Right lobe of liver (tissue), 6 donors: ENCODE results near the gene ABCC1. TPM values are rescaled to one million over a fixed set of nuclear protein-coding genes. Genes with fewer than 3 reads are reported as not detected.
"Not testable (repeated sequence)": the region's sequence is repeated elsewhere in the genome, so short reads cannot be mapped to it uniquely, and the experiment has no call there.

Experiments used
- ATAC-seq, 4 donors: fragments of 200-7000 bp; cut with Tn5 transposase; one replicate each; pipeline ENCODE4 v1.9.1; 2020; ENCODE audit warnings: mild to moderate bottlenecking in 4 of 4, moderate library complexity in 4 of 4
- DNase-seq, 3 donors: peaks; one replicate each; pipeline ENCODE4 v3.0.0-alpha.2; 2020
- H3K27ac ChIP-seq, 3 donors: fragments of 200-600 bp; one replicate each; pipeline ENCODE4 v1.8.0; 2022
- H3K27me3 ChIP-seq, 2 donors: fragments of 200-600 bp; one replicate each; pipeline ENCODE4 v1.8.0; 2022
- H3K36me3 ChIP-seq, 4 donors: fragments of 200-600 bp; sonication (generic) in 1 of 4; one replicate each; pipeline versions ENCODE4 v1.5.1 to v1.8.0; 2017 to 2022; ENCODE audit warnings: control low read depth in 1 of 4
- H3K4me1 ChIP-seq, 4 donors: fragments of 200-600 bp; sonication (generic) in 1 of 4; one replicate each; pipeline versions ENCODE4 v1.5.1 to v1.8.0; 2017 to 2022; ENCODE audit warnings: control low read depth in 1 of 4
- H3K4me3 ChIP-seq, 3 donors: fragments of 200-600 bp; one replicate each; pipeline ENCODE4 v1.8.0; 2022
- H3K9me3 ChIP-seq, 4 donors: fragments of 200-600 bp; sonication (generic) in 1 of 4; one replicate each; pipeline versions ENCODE4 v1.5.1 to v1.8.0; 2017 to 2022; ENCODE audit warnings: control low read depth in 1 of 4
- POLR2A ChIP-seq: fragments of 450-650 bp; IDR thresholded peaks from one replicate; pipeline ENCODE4 v1.6.1; 2017; ENCODE audit warnings: antibody characterized with exemption, mild to moderate bottlenecking
- WGBS: methylation state at CpG from one replicate; pipeline ENCODE4 v1.1.6; 2018; ENCODE audit warnings: low coverage, low lambda C conversion rate; ENCODE audit not compliant: insufficient coverage; ENCODE audit errors: missing lambda C conversion rate; 5-methylcytosine and 5-hydroxymethylcytosine counted together
- intact Hi-C, 2 donors: fragments of 100-400 bp; cut with DNase I; formaldehyde crosslinking; loops; one replicate each; pipeline versions ENCODE4 v1.11.2 to v1.14.1; 2022
- total RNA-seq, 6 experiments: library from RNA; depleted of rRNA in 2 of 6; stranded (reverse); fragments of >200 nt in 2 of 6; fragmentation: NEBNext Ultra II Directional in 3 of 6; extraction: Animal tissue kit (Norgen Biotek cat#: 25700) in 3 of 6; gene quantifications; one replicate each; pipeline versions ENCODE4 v1.1.0 to v1.2.4, GENCODE V29; 2016 to 2023
- TF ChIP-seq, protein P1 (sequence below), 4 donors: fragments of 200-600 bp in 3 of 4; fragments of 450-650 bp in 1 of 4; IDR thresholded peaks; one replicate each; pipeline versions ENCODE4 v1.5.1 to v1.8.0; 2016 to 2022; ENCODE audit warnings: antibody characterized with exemption in 4 of 4, mild to moderate bottlenecking in 2 of 4
- donor health status: DM: no; HTN: yes; CAD: no.
- donor health status: DM: no; HTN: no; CAD: no.
- donor health status: DM: no; HTN: no; CAD: no.
- donor health status: DM: no; HTN: yes; CAD: no.
- donor health status: DM: no; HTN: yes; CAD: no.

The ABCC1 gene
- total RNA-seq, 6 experiments from 2014 or later = 1.9 to 6.7 (median 4.1) TPM

DNA sequence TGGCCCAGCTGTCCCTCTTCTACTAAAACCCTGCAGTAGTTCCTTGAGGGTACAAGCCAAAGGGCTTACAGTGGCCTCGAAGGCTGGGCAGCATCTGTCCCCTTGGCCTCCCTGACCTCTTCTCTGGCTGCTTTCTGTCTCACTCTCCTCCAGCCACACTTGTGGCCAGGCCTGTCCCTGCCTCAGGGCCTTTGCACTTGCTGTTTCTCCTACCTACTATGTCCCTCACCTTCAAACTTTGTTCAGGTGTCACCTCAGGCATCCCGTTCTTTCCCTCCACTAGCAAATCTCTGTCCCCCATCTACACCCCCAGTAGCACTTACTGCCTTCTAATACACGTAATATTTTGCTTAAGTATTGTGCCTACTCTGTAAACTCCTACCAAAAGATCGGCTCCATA is 6.0 kb downstream of the ABCC1 start:
- no peaks in the 10 kb centered on the region for H3K9me3 ChIP-seq
- intact Hi-C loops = no loop called here
- H3K4me1 ChIP-seq = no peaks in the 10 kb centered on the region
- WGBS = 79% methylated on average over 3 of the region's 4 CpGs
- DNase-seq = no peak
- no peak overlapping the region for H3K27ac ChIP-seq
- ATAC-seq = no peak
- H3K4me3 ChIP-seq = no peak overlapping the region
- no peak for TF ChIP-seq POLR2A
- TF ChIP-seq, protein P1, sequence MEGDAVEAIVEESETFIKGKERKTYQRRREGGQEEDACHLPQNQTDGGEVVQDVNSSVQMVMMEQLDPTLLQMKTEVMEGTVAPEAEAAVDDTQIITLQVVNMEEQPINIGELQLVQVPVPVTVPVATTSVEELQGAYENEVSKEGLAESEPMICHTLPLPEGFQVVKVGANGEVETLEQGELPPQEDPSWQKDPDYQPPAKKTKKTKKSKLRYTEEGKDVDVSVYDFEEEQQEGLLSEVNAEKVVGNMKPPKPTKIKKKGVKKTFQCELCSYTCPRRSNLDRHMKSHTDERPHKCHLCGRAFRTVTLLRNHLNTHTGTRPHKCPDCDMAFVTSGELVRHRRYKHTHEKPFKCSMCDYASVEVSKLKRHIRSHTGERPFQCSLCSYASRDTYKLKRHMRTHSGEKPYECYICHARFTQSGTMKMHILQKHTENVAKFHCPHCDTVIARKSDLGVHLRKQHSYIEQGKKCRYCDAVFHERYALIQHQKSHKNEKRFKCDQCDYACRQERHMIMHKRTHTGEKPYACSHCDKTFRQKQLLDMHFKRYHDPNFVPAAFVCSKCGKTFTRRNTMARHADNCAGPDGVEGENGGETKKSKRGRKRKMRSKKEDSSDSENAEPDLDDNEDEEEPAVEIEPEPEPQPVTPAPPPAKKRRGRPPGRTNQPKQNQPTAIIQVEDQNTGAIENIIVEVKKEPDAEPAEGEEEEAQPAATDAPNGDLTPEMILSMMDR (IDR thresholded peaks at IDR 0.05) = no peak
- H3K36me3 ChIP-seq = no peaks in the 10 kb centered on the region
- H3K27me3 ChIP-seq = no peaks in the 10 kb centered on the region

DNA sequence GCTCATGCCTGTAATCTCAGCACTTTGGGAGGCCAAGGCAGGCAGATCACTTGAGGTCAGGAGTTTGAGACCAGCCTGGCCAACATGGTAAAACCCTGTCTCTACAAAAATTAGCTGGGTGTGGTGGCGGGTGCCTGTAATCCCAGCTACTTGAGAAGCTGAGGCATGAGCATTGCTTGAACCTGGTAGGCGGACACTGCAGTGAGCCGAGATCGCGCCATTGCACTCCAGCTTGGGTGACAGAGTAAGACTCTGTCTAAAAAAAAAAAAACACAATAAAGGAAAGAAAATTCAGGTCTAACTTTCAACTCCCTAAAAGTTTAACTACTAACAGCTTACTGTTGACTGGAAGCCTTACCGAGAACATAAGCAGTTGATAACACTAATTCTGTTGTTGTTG is 6.7 kb downstream of the ABCC1 start:
- H3K4me3 ChIP-seq, H3K9me3 ChIP-seq, DNase-seq, H3K36me3 ChIP-seq, ATAC-seq, intact Hi-C loops, H3K4me1 ChIP-seq, H3K27ac ChIP-seq, H3K27me3 ChIP-seq: not testable (repeated sequence)
- WGBS = 50% methylated on average over 1 of the region's 6 CpGs

DNA sequence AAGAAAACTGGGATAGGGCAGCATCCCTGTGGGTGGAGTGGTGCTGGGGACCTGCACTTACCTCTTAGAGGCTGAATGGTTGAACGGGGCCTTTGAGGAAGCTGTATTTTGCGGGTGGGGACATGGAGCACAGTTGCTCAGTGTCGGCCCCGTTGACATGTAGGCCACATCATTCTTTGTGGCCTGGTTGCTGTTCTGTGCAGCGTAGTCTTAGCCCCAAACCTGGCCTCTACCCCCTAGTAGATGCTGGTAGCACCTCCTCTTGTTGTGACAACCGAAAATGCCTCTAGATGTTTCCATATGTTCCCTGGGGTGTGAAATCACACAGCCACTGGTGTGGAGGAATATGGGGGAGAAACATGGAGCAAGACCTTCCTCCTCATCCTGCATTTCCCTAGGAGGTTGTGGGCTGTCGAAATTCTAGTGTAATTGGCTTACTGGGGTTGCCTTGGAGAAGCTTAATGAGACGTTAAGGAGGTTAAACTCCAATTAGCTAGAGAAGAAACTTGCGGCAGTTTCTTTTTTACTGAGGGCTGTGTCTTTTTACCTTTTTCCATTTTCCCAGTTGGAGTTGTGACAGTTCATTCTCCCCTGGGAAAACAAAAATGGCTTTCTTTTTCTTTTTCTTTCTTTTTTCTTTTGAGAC is 9.4 kb downstream of the ABCC1 start:
- H3K4me1 ChIP-seq = no peaks in the 10 kb centered on the region
- H3K27me3 ChIP-seq = no peaks in the 10 kb centered on the region
- DNase-seq (no peak), ATAC-seq (no peak)
- no peak overlapping the region for H3K4me3 ChIP-seq
- 54% methylated on average over 8 of the region's 9 CpGs for WGBS
- TF ChIP-seq POLR2A = no peak
- TF ChIP-seq, protein P1 (IDR thresholded peaks at IDR 0.05) = no peak
- no peaks in the 10 kb centered on the region for H3K9me3 ChIP-seq
- no peaks in the 10 kb centered on the region for H3K36me3 ChIP-seq
- intact Hi-C loops = no loop called here
- H3K27ac ChIP-seq = no peak overlapping the region

DNA sequence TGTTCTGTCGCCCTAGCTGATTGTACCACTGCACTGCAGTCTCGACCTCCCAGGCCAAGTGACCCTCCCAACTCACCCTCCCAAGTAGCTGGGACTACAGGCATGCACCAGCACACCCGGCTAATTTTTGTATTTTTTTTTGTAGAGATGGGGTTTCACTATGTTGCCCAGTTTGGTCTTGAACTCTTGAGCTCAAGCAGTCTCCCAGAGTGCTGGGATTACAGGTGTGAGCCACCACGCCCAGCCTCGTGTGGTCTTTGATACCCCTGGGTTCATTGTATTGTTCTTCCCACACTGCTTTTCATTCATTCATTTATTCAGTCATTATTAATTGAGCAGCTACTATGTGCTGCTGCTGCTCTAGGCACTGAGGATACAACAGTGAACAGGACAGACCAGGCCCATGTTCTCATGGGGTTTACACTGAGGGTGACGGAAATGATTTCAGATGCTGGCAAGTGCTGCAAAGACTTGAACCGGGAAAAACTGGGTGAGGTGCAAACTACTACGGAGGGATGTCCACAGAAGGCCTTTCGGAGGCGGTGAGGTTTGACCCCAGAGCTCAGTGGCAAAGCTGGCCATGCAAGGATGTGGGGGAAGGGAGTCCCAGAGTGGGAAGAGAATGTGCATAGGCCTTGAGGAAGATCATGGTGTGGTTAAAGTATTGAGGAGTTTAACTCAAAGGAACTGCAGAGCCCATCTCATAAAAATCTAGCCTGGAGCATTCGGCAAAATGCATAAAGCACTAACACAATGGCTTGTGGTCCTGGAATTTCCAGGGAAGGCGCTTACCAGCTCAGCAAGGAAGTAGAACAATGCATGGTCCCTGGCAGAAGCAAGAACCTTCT is 10.9 kb downstream of the ABCC1 start:
- H3K27ac ChIP-seq = no peak overlapping the region
- TF ChIP-seq POLR2A = no peak
- TF ChIP-seq, protein P1 (IDR thresholded peaks at IDR 0.05) = no peak
- ATAC-seq (no peak), DNase-seq (no peak)
- no peak overlapping the region for H3K4me3 ChIP-seq
- no peaks in the 10 kb centered on the region for H3K9me3 ChIP-seq
- no peaks in the 10 kb centered on the region for H3K27me3 ChIP-seq
- intact Hi-C loops = no loop called here
- 61% methylated on average over 7 of the region's 12 CpGs for WGBS
- no peaks in the 10 kb centered on the region for H3K36me3 ChIP-seq
- H3K4me1 ChIP-seq = no peaks in the 10 kb centered on the region

DNA sequence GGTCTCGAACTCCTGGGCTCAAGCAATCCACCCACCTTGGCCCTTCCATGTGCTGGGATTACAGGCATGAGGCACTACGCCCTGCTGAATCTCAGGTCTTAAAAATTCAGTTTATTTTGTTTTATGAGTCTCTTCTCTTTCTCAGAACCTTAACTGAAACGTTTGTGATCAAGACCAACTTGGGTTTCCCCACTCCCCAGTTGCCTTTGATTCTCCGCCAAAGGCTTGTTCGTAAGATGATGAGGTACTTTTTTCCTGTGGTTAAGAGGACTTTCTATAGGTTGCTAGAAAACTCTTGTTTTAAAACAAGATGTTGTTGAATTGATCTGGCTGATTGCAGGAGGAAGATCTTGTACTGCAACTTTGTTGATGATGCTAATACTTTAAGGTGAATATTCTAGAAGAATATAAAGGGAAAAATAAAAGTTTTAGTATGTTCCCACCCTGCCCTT is 11.7 kb downstream of the ABCC1 start:
- ATAC-seq (no peak), DNase-seq (no peak)
- 43% methylated on average over 5 of the region's 5 CpGs for WGBS
- H3K9me3 ChIP-seq = no peaks in the 10 kb centered on the region
- TF ChIP-seq, protein P1 (IDR thresholded peaks at IDR 0.05) = no peak
- TF ChIP-seq POLR2A = no peak
- H3K4me3 ChIP-seq = no peak overlapping the region
- H3K4me1 ChIP-seq = no peaks in the 10 kb centered on the region
- no peak overlapping the region for H3K27ac ChIP-seq
- H3K27me3 ChIP-seq = no peaks in the 10 kb centered on the region
- no peaks in the 10 kb centered on the region for H3K36me3 ChIP-seq
- intact Hi-C loops = no loop called here
